ENCODE data around the gene VSTM2B.

DNA sequence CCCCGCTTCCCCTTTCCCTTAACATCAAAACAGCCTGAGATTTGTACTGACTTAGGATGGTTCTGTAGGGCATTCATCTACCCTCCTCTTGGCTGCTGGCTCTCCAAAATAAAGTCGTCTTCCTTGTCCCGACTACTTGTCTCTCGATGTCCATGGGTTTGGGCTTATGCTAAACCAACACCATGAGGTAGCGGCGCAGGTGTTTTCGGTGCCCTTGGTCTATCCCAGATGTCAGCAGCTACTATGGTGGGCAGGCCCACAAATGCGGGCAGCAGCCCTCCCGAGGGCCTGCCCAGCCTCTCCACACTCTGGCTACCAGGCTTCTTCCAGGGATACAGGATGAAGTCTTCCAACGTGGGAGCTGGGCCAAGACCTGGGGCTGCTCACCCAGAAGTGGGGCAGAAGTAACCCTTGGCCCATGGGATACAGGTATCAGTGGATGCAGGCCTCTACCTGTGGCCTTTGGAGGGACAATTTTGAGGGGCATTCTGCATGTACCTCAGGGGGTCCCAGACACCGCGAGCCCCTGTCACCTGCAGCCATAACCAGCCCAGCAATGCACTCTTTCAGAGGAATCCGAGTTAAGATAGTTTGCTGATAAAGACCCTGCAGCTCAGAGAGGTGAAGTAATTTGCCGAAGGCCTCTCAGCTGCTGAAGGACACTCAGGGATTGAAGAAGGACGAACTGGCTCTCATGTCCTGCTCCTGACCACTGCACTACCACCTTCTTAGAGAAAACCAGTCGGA, 47.8 kb upstream of the VSTM2B start:
- no peak for TF ChIP-seq CTCF (IDR thresholded peaks at IDR 0.05)
- no peak for TF ChIP-seq POLR2AphosphoS5 (IDR thresholded peaks at IDR 0.05; ENCODE audit: low read depth, low read length)
- TF ChIP-seq, protein P1, sequence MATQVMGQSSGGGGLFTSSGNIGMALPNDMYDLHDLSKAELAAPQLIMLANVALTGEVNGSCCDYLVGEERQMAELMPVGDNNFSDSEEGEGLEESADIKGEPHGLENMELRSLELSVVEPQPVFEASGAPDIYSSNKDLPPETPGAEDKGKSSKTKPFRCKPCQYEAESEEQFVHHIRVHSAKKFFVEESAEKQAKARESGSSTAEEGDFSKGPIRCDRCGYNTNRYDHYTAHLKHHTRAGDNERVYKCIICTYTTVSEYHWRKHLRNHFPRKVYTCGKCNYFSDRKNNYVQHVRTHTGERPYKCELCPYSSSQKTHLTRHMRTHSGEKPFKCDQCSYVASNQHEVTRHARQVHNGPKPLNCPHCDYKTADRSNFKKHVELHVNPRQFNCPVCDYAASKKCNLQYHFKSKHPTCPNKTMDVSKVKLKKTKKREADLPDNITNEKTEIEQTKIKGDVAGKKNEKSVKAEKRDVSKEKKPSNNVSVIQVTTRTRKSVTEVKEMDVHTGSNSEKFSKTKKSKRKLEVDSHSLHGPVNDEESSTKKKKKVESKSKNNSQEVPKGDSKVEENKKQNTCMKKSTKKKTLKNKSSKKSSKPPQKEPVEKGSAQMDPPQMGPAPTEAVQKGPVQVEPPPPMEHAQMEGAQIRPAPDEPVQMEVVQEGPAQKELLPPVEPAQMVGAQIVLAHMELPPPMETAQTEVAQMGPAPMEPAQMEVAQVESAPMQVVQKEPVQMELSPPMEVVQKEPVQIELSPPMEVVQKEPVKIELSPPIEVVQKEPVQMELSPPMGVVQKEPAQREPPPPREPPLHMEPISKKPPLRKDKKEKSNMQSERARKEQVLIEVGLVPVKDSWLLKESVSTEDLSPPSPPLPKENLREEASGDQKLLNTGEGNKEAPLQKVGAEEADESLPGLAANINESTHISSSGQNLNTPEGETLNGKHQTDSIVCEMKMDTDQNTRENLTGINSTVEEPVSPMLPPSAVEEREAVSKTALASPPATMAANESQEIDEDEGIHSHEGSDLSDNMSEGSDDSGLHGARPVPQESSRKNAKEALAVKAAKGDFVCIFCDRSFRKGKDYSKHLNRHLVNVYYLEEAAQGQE (IDR thresholded peaks at IDR 0.05; ENCODE audit: insufficient read depth in 1 of 2, low read depth in 2 of 2, low read length in 1 of 2): no peak
